Kasumi-1 (cell line): ENCODE data around the gene RHOH.
A peak's percentile ranks its signal among the peaks of the same experiment; 100 is the strongest.
"Not testable (repeated sequence)": the region's sequence is repeated elsewhere in the genome, so short reads cannot be mapped to it uniquely, and the experiment has no call there.

Experiments
- DNase-seq, 2 experiments: peaks; one replicate each; lab custom pipeline; 2025; lab: John Stamatoyannopoulos, UW

Gene RHOH, protein sequence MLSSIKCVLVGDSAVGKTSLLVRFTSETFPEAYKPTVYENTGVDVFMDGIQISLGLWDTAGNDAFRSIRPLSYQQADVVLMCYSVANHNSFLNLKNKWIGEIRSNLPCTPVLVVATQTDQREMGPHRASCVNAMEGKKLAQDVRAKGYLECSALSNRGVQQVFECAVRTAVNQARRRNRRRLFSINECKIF

DNA sequence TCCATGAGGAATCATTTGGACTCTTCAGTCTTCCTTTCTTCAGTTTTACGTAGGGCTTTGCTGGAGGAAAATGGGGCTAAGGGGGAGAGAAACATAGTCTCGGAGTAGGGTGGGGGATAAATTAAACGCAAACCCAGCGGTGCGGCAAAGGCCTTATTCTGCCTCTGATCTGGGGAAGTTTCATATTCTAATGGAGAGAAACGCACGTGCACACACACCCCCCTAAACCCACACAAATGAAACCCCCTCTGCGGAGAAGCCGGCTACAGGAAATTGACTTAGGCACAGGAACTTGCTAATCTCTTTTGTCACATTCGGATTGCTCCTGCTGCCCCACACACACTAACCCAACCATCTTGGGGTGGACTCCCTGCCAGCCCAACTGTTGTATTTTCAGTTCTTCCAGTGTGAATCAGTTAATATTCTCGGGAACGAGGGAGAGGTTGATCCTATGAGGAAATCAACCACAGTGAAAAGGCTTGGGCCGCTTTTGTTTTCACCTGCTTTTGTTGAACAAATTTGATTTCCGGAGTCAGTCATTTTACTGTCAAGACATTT lies at the start of gene RHOH:
Gene RHOH (plus strand): TSS at position 308 of the 558 bp plus-strand sequence. CDS start 46,356 bp downstream, outside the sequence.
- DNase-seq = peak; percentile 76 to 82

- not testable (repeated sequence) for DNase-seq
These were observed 49.3 kb upstream of the RHOH start for GRCh38 chr4:40147490-40147889.

GRCh38 chr4:40149960-40150385 lies 46.9 kb upstream of the RHOH start:
- peak; percentile 88 to 90 for DNase-seq

DNA sequence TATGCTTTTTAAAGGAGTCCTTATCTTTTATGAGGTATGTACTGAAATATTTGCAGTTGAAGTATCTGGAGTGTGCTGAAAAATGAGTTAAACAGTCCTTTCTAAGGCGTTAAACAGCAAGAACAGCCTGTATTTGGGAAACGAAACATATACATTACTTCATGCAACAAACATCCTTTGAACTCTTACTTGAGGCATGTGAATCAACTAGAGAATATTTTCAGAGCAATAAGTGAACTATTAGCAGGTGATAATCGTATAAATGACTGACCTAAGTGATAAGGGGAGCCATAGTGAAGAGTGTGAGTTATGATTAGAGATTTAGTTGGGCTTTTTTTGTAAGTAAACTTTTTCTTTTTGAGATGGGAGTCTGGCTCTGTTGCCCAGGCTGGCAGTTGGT lies 45.9 kb upstream of the RHOH start:
- no peak for DNase-seq

DNA sequence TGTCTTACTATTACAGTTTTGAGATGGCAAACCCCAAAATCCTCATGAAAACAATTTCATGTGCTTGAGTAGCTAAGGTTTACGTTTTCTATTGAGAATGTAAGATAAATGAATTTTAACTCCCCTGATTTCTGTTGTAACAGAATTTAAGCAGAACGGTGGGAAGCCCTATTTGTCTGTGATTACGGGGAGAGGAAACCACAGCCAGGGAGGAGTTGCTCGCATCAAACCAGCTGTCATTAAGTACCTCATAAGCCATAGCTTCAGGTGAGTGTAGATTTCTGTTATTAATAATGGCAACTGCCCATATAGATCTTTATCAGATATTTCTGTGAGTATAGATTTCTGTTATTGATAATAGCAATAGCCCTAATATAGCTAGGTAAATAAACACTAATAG lies 44.2 kb upstream of the RHOH start:
- DNase-seq = no peak

- DNase-seq = no peak
These were observed 39.4 kb upstream of the RHOH start for GRCh38 chr4:40157436-40157835.

GRCh38 chr4:40160258-40160657 lies 36.6 kb upstream of the RHOH start:
- no peak for DNase-seq

- DNase-seq = no peak
These were observed 32.4 kb upstream of the RHOH start for GRCh38 chr4:40164459-40164858.

- DNase-seq = no peak
These were observed 30.9 kb upstream of the RHOH start for GRCh38 chr4:40165916-40166315.

DNA sequence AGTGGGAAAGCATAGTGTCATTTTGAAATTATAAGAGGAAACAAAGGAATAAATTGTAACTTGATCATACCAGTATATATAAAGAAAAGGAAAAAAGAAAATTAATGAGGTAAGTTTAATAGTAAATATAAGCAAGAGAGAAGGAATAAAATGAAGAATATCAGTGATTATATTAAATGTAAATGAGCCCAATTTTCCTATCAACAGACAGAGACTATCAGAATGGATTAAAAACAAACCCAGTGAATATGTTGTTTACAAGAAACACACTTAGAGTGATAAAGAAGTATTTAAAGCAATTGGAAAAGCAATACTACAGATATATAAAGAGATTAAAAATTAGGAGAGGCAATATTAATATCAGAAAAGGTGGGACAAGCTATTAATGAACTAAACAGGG lies 28.8 kb upstream of the RHOH start:
- DNase-seq = no peak

- no peak for DNase-seq
These were observed 26.2 kb upstream of the RHOH start for GRCh38 chr4:40170588-40170987.

GRCh38 chr4:40173470-40173875 lies 23.4 kb upstream of the RHOH start:
- DNase-seq = no peak

GRCh38 chr4:40176602-40177001 lies 20.2 kb upstream of the RHOH start:
- no peak for DNase-seq

DNA sequence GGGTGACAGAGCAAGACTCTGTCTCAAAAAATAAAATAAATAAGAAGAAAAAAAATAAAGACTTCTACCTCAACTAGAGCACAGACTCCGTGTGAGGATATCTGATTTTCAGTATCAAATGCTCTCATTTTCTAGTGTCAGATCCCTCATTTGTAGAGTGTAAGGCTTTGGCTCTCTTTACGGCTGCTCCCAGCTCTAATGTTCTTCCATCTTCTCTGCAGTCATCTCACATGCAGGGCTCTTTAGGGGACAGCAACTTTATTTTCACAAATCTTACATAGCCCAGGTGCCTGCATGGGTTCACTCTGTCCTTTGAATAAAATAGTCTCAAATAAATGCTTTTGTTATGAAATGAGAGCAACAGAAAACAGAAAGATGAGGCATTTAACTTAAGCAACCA lies 19.2 kb upstream of the RHOH start:
- DNase-seq = no peak

DNA sequence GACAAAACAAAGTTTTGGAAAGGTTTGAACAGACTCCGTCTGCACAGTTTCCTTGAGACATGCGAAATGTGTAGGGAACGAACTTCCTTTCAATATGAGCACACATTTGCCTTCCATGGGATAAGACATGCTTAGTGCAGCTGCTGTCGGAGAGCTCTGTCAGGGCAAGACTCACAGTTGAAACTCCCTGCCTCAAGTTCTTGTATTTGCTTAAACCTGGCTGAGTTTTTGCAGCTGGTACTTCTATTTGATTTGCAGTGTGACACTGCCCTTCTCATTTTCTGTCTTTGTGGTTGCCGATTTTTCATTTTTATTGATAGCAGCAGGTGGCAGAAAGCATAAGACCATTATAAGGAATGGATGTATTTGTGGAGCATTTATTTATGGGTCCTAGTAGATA lies 18.2 kb upstream of the RHOH start:
- DNase-seq = no peak

GRCh38 chr4:40179360-40179759 lies 17.5 kb upstream of the RHOH start:
- DNase-seq = no peak

- DNase-seq = no peak
These were observed 16.5 kb upstream of the RHOH start for GRCh38 chr4:40180356-40180755.

- DNase-seq = no peak
These were observed 14.8 kb upstream of the RHOH start for GRCh38 chr4:40182001-40182400.

DNA sequence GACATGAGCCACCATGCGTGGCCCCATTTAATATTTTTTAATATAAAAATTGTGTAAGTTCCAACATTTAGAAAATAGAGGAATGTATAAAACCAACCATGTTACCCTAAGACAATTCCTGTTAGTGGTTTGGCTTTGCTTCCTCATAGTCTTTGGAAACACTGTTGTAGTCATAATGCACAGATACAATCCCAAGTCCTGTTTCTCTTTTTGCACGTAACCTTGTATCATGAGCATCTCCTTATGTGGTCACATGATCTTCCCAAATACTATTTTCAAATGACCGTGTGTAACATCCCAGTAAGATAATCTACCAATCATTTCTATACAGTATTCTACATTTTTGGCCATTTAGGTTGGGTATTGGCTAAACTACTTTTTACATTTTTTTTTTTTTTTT lies 13.9 kb upstream of the RHOH start:
- no peak for DNase-seq

- no peak for DNase-seq
These were observed 13.0 kb upstream of the RHOH start for GRCh38 chr4:40183615-40184411.

DNA sequence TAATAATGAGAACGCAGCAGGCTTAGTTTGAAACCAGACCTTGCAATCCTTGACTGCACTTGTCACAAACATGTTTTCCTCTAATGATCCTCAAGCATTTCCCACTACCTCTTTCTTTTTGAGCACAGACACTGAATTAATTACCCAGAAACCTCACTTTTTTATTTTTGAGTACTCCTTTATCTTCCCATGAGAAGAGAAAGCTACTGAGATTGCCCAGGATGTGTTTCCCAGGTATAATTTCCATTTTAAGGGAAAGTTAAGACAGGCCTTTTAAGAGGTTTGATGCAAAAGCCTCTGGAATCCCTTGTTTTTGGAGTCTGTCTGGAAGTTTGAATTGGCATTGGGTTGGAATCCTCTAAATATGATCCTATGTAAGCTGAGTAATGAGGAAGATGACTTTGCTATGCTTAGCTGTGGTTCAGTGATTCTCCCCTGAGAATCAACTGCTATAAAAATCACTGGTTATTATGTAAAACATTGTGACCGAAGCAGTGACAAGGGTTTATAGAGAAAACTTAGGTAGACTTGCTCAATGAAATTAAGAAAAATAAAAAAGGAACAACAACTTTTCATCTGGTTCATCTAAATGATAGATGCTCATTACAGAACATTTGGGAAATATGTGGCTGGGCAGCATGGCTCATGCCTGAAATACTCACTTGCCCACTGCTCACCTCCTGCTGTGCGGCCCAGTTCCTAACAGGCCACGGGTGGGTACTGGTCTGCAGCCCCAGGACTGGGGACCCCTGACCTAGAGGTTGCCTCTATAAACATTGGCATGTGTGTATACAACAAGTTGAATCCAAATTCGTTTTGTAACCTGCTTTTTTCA lies 10.8 kb upstream of the RHOH start:
- DNase-seq = no peak

- DNase-seq = no peak
These were observed 10.2 kb upstream of the RHOH start for GRCh38 chr4:40186665-40187014.
